IPS-18a (cell line): Measurements from ENCODE around the gene TRAF5.

Experiments
- H3K27ac ChIP-seq: one replicate; pipeline ENCODE4 v1.5.1; 2013; ENCODE audit warnings: low read length
- H3K27me3 ChIP-seq: one replicate; pipeline ENCODE4 v1.6.1; 2013; ENCODE audit warnings: mild to moderate bottlenecking, low read length; ENCODE audit not compliant: control insufficient read depth, insufficient read depth
- H3K36me3 ChIP-seq: one replicate; pipeline ENCODE4 v1.6.1; 2013; ENCODE audit warnings: low read depth, low read length; ENCODE audit not compliant: control insufficient read depth
- H3K4me1 ChIP-seq: one replicate; pipeline ENCODE4 v1.6.1; 2013; ENCODE audit warnings: low read depth, low read length; ENCODE audit not compliant: control insufficient read depth
- H3K4me3 ChIP-seq: one replicate; pipeline ENCODE4 v1.5.1; 2013; ENCODE audit warnings: low read length
- H3K9ac ChIP-seq: one replicate; pipeline ENCODE4 v1.6.1; 2013; ENCODE audit warnings: mild to moderate bottlenecking, low read length, moderate library complexity
- H3K9me3 ChIP-seq: one replicate; pipeline ENCODE4 v1.6.1; 2013; ENCODE audit warnings: low read depth, low read length; ENCODE audit not compliant: control insufficient read depth

TRAF5 gene

GRCh38 chr1:211326528-211327345, at the start of gene TRAF5:
Gene TRAF5 (plus strand): TSS chr1:211326833. CDS start chr1:211353240, 26,407 bp downstream.
- H3K9ac ChIP-seq, result peak within 1 kb of the TSS; percentile 38
- no peaks in the 10 kb centered on the region for H3K36me3 ChIP-seq
- H3K4me1 ChIP-seq, result peaks cover 20% of the 10 kb centered on the region
- H3K27ac ChIP-seq, result no peak within 1 kb of the TSS
- H3K4me3 ChIP-seq, result peak within 1 kb of the TSS; percentile 75
- H3K27me3 ChIP-seq, result peaks cover 10% of the 10 kb centered on the region
- H3K9me3 ChIP-seq, result no peaks in the 10 kb centered on the region

GRCh38 chr1:211279340-211279739, 47.3 kb upstream of the TRAF5 start:
- H3K27ac ChIP-seq, result no peak overlapping the region
- H3K9me3 ChIP-seq, result no peaks in the 10 kb centered on the region
- H3K27me3 ChIP-seq, result no peaks in the 10 kb centered on the region
- no peaks in the 10 kb centered on the region for H3K4me1 ChIP-seq
- peaks cover 59% of the 10 kb centered on the region for H3K36me3 ChIP-seq
- H3K4me3 ChIP-seq, result no peak overlapping the region
- H3K9ac ChIP-seq, result no peak overlapping the region

GRCh38 chr1:211280910-211281309, 45.7 kb upstream of the TRAF5 start:
- Histone ChIP-seq H3K9ac (no peak overlapping the region), H3K4me1 (no peaks in the 10 kb centered on the region), H3K9me3 (no peaks in the 10 kb centered on the region), H3K27ac (no peak overlapping the region), H3K27me3 (no peaks in the 10 kb centered on the region), H3K4me3 (no peak overlapping the region), H3K36me3 (peaks cover 53% of the 10 kb centered on the region)

GRCh38 chr1:211281320-211282022, 45.2 kb upstream of the TRAF5 start:
- Histone ChIP-seq H3K4me3 (no peak overlapping the region), H3K9me3 (no peaks in the 10 kb centered on the region), H3K9ac (no peak overlapping the region), H3K36me3 (peaks cover 48% of the 10 kb centered on the region), H3K27me3 (no peaks in the 10 kb centered on the region), H3K27ac (no peak overlapping the region), H3K4me1 (no peaks in the 10 kb centered on the region)

- Histone ChIP-seq H3K9me3 (no peaks in the 10 kb centered on the region), H3K4me3 (no peak overlapping the region), H3K4me1 (no peaks in the 10 kb centered on the region), H3K27ac (no peak overlapping the region), H3K9ac (no peak overlapping the region), H3K36me3 (peaks cover 53% of the 10 kb centered on the region), H3K27me3 (no peaks in the 10 kb centered on the region)
Measured at GRCh38 chr1:211282023-211282373, 44.6 kb upstream of the TRAF5 start.

GRCh38 chr1:211285196-211285595, 41.4 kb upstream of the TRAF5 start:
- Histone ChIP-seq H3K36me3 (peaks cover 55% of the 10 kb centered on the region), H3K27ac (no peak overlapping the region), H3K4me1 (no peaks in the 10 kb centered on the region), H3K9me3 (no peaks in the 10 kb centered on the region), H3K4me3 (no peak overlapping the region), H3K9ac (no peak overlapping the region), H3K27me3 (no peaks in the 10 kb centered on the region)

- no peak overlapping the region for H3K4me3 ChIP-seq
- H3K36me3 ChIP-seq, result peaks cover 59% of the 10 kb centered on the region
- H3K27ac ChIP-seq, result no peak overlapping the region
- no peaks in the 10 kb centered on the region for H3K27me3 ChIP-seq
- H3K9ac ChIP-seq, result no peak overlapping the region
- H3K4me1 ChIP-seq, result no peaks in the 10 kb centered on the region
- H3K9me3 ChIP-seq, result no peaks in the 10 kb centered on the region
Measured at GRCh38 chr1:211287218-211287617, 39.4 kb upstream of the TRAF5 start.

GRCh38 chr1:211292411-211292810, 34.2 kb upstream of the TRAF5 start:
- Histone ChIP-seq H3K27ac (no peak overlapping the region), H3K36me3 (peaks cover 61% of the 10 kb centered on the region), H3K9me3 (no peaks in the 10 kb centered on the region), H3K9ac (no peak overlapping the region), H3K27me3 (no peaks in the 10 kb centered on the region), H3K4me3 (no peak overlapping the region), H3K4me1 (no peaks in the 10 kb centered on the region)

- Histone ChIP-seq H3K9me3 (no peaks in the 10 kb centered on the region), H3K4me3 (no peak overlapping the region), H3K36me3 (peaks cover 46% of the 10 kb centered on the region), H3K9ac (no peak overlapping the region), H3K27ac (no peak overlapping the region), H3K4me1 (peaks cover 6% of the 10 kb centered on the region), H3K27me3 (no peaks in the 10 kb centered on the region)
Measured at GRCh38 chr1:211296396-211296795, 30.2 kb upstream of the TRAF5 start.

- no peaks in the 10 kb centered on the region for H3K9me3 ChIP-seq
- H3K4me3 ChIP-seq, result no peak overlapping the region
- H3K27me3 ChIP-seq, result no peaks in the 10 kb centered on the region
- H3K27ac ChIP-seq, result no peak overlapping the region
- no peaks in the 10 kb centered on the region for H3K4me1 ChIP-seq
- no peak overlapping the region for H3K9ac ChIP-seq
- H3K36me3 ChIP-seq, result peaks cover 18% of the 10 kb centered on the region
Measured at GRCh38 chr1:211305044-211305443, 21.6 kb upstream of the TRAF5 start.

GRCh38 chr1:211309617-211310016, 17.0 kb upstream of the TRAF5 start:
- H3K9me3 ChIP-seq, result no peaks in the 10 kb centered on the region
- H3K27me3 ChIP-seq, result no peaks in the 10 kb centered on the region
- H3K4me3 ChIP-seq, result no peak overlapping the region
- H3K9ac ChIP-seq, result no peak overlapping the region
- no peaks in the 10 kb centered on the region for H3K4me1 ChIP-seq
- H3K36me3 ChIP-seq, result peaks cover 29% of the 10 kb centered on the region
- H3K27ac ChIP-seq, result no peak overlapping the region

- Histone ChIP-seq H3K9me3 (no peaks in the 10 kb centered on the region), H3K27me3 (no peaks in the 10 kb centered on the region), H3K27ac (no peak overlapping the region), H3K4me1 (no peaks in the 10 kb centered on the region), H3K36me3 (peaks cover 29% of the 10 kb centered on the region), H3K4me3 (no peak overlapping the region), H3K9ac (no peak overlapping the region)
Measured at GRCh38 chr1:211313392-211313791, 13.2 kb upstream of the TRAF5 start.
